Gastroesophageal sphincter (tissue), 3 donors: ENCODE measurements around the gene ARPC5L.
A peak's percentile ranks its signal among the peaks of the same experiment; 100 is the strongest.

Experiments used
- CTCF ChIP-seq, 4 experiments: fragments of 200-600 bp in 2 of 4; fragments of 450-650 bp in 2 of 4; sonication (generic) in 1 of 4; IDR thresholded peaks; one replicate each; pipeline ENCODE4 v1.5.1; 2017 to 2019; ENCODE audit warnings: antibody characterized with exemption in 4 of 4, mild to moderate bottlenecking in 2 of 4, moderate library complexity in 2 of 4
- POLR2A ChIP-seq, 2 donors: fragments of 450-650 bp; IDR thresholded peaks; one replicate each; pipeline ENCODE4 v1.6.1; 2017; ENCODE audit warnings: antibody characterized with exemption in 2 of 2, mild to moderate bottlenecking in 2 of 2, moderate library complexity in 1 of 2
- POLR2AphosphoS5 ChIP-seq: sonication (generic); formaldehyde crosslinking; IDR thresholded peaks from one replicate; pipeline ENCODE4 v1.6.1; 2017; ENCODE audit warnings: antibody characterized with exemption

- no peak for TF ChIP-seq POLR2AphosphoS5
- peak in 3 of 4 experiments; percentile 26 to 46 (median 45) for TF ChIP-seq CTCF (IDR thresholded peaks at IDR 0.05)
- no peak for TF ChIP-seq POLR2A (IDR thresholded peaks at IDR 0.05)
These were observed 22.2 kb upstream of the ARPC5L start for GRCh38 chr9:124839612-124840299.
